HL-60 (cell line): Measurements from ENCODE around the gene KMT2C.
"Not testable (repeated sequence)": the region's sequence is repeated elsewhere in the genome, so short reads cannot be mapped to it uniquely, and the experiment has no call there.

Experiments used
- DNase-seq, 2 experiments: peaks; one replicate each; pipeline ENCODE4 v3.0.0-alpha.2; 2010 to 2020; ENCODE audit warnings: low read depth in 1 of 2, low spot score in 1 of 2
- H3K27ac ChIP-seq: fragments of 250-450 bp; sonication (Bioruptor Pico); replicated peaks from 2 replicates; pipeline ENCODE4 v1.5.1; 2020; ENCODE audit warnings: mild to moderate bottlenecking, moderate library complexity
- H3K27me3 ChIP-seq: fragments of 250-450 bp; sonication (Bioruptor Pico); 2 replicates; pipeline ENCODE4 v1.5.1; 2021; ENCODE audit warnings: mild to moderate bottlenecking, moderate library complexity; ENCODE audit not compliant: insufficient read depth, poor library complexity, severe bottlenecking
- H3K4me3 ChIP-seq: replicated peaks from 2 replicates; pipeline ENCODE4 v1.5.1; 2011; ENCODE audit warnings: mild to moderate bottlenecking, control low read depth, low read length; ENCODE audit not compliant: insufficient read depth
- GABPA ChIP-seq: IDR thresholded peaks from 2 replicates; pipeline ENCODE4 v1.6.1; 2012; ENCODE audit warnings: low read depth
- POLR2AphosphoS5 ChIP-seq: IDR thresholded peaks from 2 replicates; pipeline ENCODE4 v1.6.1; 2012; ENCODE audit warnings: low read depth
- SPI1 ChIP-seq: IDR thresholded peaks from 2 replicates; pipeline ENCODE4 v1.6.1; 2012; ENCODE audit warnings: low read depth, mild to moderate bottlenecking, borderline replicate concordance
- TF ChIP-seq, protein P1 (sequence below): IDR thresholded peaks from 2 replicates; pipeline ENCODE4 v1.6.1; 2012; ENCODE audit warnings: low read depth; ENCODE audit not compliant: insufficient replicate concordance
- TF ChIP-seq, protein P2 (sequence below): IDR thresholded peaks from one replicate; pipeline ENCODE4 v1.5.1; 2011; ENCODE audit warnings: low read length, control low read depth, inconsistent platforms; ENCODE audit not compliant: insufficient read depth

The KMT2C gene

DNA sequence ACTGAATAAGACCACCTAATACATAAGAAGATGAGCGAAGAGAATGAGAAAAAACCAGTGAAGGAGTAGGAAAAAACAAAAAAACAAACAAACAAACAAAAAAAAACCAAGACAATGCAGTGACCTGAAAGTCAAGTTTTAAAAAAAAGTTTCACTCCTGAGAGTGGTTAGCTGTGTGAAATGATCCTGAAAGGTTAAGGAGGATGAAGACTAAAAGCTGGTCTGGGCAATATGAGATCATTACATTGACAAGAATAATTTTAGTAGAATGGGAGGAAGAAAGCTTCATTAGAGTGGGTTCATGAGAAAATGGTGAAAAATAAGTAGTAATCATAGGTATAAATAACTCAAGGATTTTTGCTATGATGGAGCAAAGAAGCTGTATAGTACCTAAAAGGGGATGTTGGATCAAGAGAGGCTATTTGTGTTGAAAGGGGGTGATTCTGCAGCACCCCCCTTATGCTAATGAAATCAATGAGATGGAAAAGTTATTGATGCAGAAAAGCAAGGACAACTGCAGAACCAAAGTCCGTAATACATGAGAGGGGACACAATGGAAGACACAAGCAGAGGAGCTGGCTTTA, 80.2 kb downstream of the KMT2C start:
- Histone ChIP-seq H3K4me3 (no peak overlapping the region), H3K27ac (no peak overlapping the region), H3K27me3 (no peaks in the 10 kb centered on the region)
- no peak for DNase-seq
- TF ChIP-seq, protein P1, sequence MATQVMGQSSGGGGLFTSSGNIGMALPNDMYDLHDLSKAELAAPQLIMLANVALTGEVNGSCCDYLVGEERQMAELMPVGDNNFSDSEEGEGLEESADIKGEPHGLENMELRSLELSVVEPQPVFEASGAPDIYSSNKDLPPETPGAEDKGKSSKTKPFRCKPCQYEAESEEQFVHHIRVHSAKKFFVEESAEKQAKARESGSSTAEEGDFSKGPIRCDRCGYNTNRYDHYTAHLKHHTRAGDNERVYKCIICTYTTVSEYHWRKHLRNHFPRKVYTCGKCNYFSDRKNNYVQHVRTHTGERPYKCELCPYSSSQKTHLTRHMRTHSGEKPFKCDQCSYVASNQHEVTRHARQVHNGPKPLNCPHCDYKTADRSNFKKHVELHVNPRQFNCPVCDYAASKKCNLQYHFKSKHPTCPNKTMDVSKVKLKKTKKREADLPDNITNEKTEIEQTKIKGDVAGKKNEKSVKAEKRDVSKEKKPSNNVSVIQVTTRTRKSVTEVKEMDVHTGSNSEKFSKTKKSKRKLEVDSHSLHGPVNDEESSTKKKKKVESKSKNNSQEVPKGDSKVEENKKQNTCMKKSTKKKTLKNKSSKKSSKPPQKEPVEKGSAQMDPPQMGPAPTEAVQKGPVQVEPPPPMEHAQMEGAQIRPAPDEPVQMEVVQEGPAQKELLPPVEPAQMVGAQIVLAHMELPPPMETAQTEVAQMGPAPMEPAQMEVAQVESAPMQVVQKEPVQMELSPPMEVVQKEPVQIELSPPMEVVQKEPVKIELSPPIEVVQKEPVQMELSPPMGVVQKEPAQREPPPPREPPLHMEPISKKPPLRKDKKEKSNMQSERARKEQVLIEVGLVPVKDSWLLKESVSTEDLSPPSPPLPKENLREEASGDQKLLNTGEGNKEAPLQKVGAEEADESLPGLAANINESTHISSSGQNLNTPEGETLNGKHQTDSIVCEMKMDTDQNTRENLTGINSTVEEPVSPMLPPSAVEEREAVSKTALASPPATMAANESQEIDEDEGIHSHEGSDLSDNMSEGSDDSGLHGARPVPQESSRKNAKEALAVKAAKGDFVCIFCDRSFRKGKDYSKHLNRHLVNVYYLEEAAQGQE, result no peak
- TF ChIP-seq POLR2AphosphoS5 (no peak), GABPA (no peak), SPI1 (no peak)
- TF ChIP-seq, protein P2, sequence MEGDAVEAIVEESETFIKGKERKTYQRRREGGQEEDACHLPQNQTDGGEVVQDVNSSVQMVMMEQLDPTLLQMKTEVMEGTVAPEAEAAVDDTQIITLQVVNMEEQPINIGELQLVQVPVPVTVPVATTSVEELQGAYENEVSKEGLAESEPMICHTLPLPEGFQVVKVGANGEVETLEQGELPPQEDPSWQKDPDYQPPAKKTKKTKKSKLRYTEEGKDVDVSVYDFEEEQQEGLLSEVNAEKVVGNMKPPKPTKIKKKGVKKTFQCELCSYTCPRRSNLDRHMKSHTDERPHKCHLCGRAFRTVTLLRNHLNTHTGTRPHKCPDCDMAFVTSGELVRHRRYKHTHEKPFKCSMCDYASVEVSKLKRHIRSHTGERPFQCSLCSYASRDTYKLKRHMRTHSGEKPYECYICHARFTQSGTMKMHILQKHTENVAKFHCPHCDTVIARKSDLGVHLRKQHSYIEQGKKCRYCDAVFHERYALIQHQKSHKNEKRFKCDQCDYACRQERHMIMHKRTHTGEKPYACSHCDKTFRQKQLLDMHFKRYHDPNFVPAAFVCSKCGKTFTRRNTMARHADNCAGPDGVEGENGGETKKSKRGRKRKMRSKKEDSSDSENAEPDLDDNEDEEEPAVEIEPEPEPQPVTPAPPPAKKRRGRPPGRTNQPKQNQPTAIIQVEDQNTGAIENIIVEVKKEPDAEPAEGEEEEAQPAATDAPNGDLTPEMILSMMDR, result no peak

DNA sequence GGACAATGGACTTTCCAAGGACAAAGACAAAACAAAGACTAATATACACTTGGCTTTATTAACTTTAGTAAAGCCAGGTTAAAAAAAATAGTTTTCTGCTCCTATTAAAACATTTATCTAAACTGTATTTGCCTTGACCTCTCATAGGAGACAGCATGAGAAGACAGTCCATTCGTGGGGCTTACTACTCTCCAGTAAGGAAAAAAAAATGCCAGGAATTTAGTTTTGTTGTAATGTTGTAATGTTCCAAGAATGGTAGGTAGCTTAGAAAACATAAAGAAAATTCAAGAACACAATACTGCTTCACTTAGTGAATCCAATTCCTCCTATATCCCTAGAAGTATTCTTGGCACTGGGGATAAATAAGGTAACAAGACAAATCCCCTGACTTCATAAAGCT, 81.7 kb downstream of the KMT2C start:
- DNase-seq, result no peak
- TF ChIP-seq POLR2AphosphoS5, result no peak
- H3K4me3 ChIP-seq, result no peak overlapping the region
- no peaks in the 10 kb centered on the region for H3K27me3 ChIP-seq
- H3K27ac ChIP-seq, result no peak overlapping the region; the same call in 1 of the 2 replicates

DNA sequence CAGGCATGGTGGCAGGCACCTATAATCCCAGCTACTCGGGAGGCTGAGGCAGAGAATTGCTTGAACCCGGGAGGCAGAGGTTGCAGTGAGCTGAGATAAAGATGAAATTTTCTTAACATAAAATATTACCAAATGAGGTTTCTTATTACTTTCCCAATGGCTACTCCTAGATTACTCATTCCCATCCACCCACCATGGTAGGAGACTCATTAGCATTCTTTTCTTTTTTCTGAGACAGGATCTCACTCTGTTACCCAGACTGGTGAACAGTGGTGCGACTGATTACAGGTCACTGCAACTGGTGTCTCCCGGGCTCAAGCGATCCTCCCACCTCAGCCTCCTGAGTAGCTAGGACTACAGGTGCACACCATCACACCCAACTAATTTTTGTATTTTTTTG, 82.5 kb downstream of the KMT2C start:
- not testable (repeated sequence) for H3K27me3 ChIP-seq, H3K4me3 ChIP-seq, H3K27ac ChIP-seq, DNase-seq

DNA sequence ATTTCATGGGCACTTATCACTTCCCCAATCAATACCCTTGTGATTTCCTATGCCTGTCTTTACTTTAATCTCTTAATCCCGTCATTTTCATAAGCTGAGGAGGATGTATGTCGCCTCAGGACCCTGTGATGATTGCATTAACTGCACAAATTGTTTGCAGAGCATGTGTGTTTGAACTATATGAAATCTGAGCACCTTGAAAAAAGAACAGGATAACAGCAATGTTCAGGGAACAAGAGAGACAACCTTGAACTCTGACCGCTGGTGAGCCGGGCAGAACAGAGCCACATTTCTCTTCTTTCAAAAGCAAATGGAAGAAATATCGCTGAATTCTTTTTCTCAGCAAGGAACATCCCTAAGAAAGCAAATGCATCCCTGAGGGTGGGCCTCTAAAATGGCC, 84.1 kb downstream of the KMT2C start:
- not testable (repeated sequence) for DNase-seq, H3K27ac ChIP-seq, H3K27me3 ChIP-seq, H3K4me3 ChIP-seq

DNA sequence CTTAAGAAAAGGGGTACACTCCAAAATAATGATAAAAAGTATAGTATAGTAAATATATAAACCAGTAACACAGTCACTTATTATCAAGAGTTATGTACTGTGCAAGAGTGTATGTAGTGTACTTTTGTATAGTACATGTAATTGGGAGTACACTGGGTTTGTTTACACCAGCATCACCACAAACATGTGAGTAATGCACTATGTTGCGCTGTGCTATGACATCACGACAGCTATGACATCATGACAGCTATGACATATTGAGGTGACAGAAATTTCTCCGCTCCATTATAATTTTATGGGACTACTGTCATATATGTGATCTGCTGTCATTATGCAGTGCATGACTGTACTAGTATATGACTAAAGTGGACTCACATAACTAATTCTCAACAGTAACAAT, 84.6 kb downstream of the KMT2C start:
- Histone ChIP-seq H3K4me3 (no peak overlapping the region), H3K27me3 (no peaks in the 10 kb centered on the region), H3K27ac (no peak overlapping the region)
- TF ChIP-seq, protein P2, result no peak
- TF ChIP-seq POLR2AphosphoS5 (no peak), GABPA (no peak)
- DNase-seq, result no peak

DNA sequence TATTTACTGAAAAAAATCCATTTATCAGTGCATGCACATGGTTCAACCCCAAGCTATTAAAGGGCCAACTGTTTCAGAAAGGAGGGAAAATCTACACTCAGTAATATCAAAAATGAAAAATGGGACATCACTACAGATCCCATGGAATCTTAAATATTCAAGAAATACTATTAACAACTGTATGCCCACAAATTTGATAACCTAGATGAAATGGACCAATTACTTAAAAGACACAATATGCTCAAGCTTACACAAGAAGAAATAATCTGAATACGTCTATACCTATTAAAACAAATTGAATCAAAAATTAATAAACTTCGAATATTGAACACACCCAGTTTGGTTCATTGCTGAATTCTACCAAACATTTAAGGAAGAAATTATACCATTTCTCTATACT, 87.9 kb downstream of the KMT2C start:
- Histone ChIP-seq H3K4me3 (no peak overlapping the region), H3K27me3 (no peaks in the 10 kb centered on the region), H3K27ac (no peak overlapping the region)
- no peak for TF ChIP-seq POLR2AphosphoS5
- TF ChIP-seq GABPA, result no peak
- TF ChIP-seq, protein P2, result no peak
- DNase-seq, result no peak
